ENCODE measurements around the gene UGT1A5.
"Not testable (repeated sequence)": the region's sequence is repeated elsewhere in the genome, so short reads cannot be mapped to it uniquely, and the experiment has no call there.

The UGT1A5 gene

GRCh38 chr2:233746475-233747282 is 34.0 kb downstream of the UGT1A5 start:
- DNase-seq, result no peak

- DNase-seq, result no peak
These were observed 34.5 kb downstream of the UGT1A5 start for GRCh38 chr2:233747283-233747544.

GRCh38 chr2:233750689-233751088 is 38.0 kb downstream of the UGT1A5 start:
- not testable (repeated sequence) for DNase-seq

- not testable (repeated sequence) for DNase-seq
These were observed 38.7 kb downstream of the UGT1A5 start for GRCh38 chr2:233751212-233752009.

- no peak for DNase-seq
These were observed 42.3 kb downstream of the UGT1A5 start for GRCh38 chr2:233754872-233755611.

- no peak for DNase-seq
These were observed 43.8 kb downstream of the UGT1A5 start for GRCh38 chr2:233756429-233757081.

GRCh38 chr2:233758141-233758540 is 45.4 kb downstream of the UGT1A5 start:
- DNase-seq, result no peak

GRCh38 chr2:233758849-233759248 is 46.1 kb downstream of the UGT1A5 start:
- no peak for DNase-seq

GRCh38 chr2:233760043-233760442 is 47.3 kb downstream of the UGT1A5 start, which contains the start of gene UGT1A1:
Gene UGT1A1, plus strand, starts transcription at chr2:233760270. Its CDS starts 18 bp downstream, at chr2:233760288.
- DNase-seq, result no peak

GRCh38 chr2:233761040-233761769 is 48.5 kb downstream of the UGT1A5 start:
- no peak for DNase-seq

- DNase-seq, result no peak
These were observed 51.6 kb downstream of the UGT1A5 start for GRCh38 chr2:233764264-233764663.

- DNase-seq, result no peak
These were observed 52.1 kb downstream of the UGT1A5 start for GRCh38 chr2:233764761-233765160.

GRCh38 chr2:233766416-233766815 is 53.7 kb downstream of the UGT1A5 start:
- no peak for DNase-seq

GRCh38 chr2:233768076-233768475 is 55.4 kb downstream of the UGT1A5 start:
- DNase-seq, result no peak

- DNase-seq, result no peak
These were observed 56.6 kb downstream of the UGT1A5 start for GRCh38 chr2:233769260-233769659.

GRCh38 chr2:233772153-233772552 is 59.4 kb downstream of the UGT1A5 start:
- DNase-seq, result no peak

GRCh38 chr2:233772583-233772982 is 59.9 kb downstream of the UGT1A5 start:
- DNase-seq, result no peak

GRCh38 chr2:233773854-233774253 is 61.1 kb downstream of the UGT1A5 start:
- no peak for DNase-seq

GRCh38 chr2:233775414-233775813 is 62.7 kb downstream of the UGT1A5 start:
- no peak for DNase-seq

- no peak for DNase-seq
These were observed 65.3 kb downstream of the UGT1A5 start, which contains the start of gene MROH2A for GRCh38 chr2:233778030-233778429. Gene MROH2A, plus strand, starts transcription at chr2:233778330. Its CDS starts 1,029 bp downstream, at chr2:233779359.

GRCh38 chr2:233779722-233780121 is 67.0 kb downstream of the UGT1A5 start:
- no peak for DNase-seq

GRCh38 chr2:233780771-233781170 is 68.1 kb downstream of the UGT1A5 start:
- DNase-seq, result no peak

Data from activated CD4-positive, alpha-beta T cell treated with anti-CD3 and anti-CD28 coated beads, Interleukin-10, Interleukin-2, amounts not matched to agents 100 ng/mL and 50 ng/mL, durations not matched to agents 16 hours and 8 hours (primary cell).